Activated CD4-positive, alpha-beta T cell treated with anti-CD3 and anti-CD28 coated beads, Interleukin-2, amount 50 U/mL, for 48 hours (primary cell): ENCODE results near the gene GLP2R.

Source experiments
- DNase-seq, 2 experiments: peaks; one replicate each; pipeline ENCODE4 v3.0.0-alpha.2; 2020

GLP2R gene

GRCh38 chr17:9859781-9860180, 34.1 kb downstream of the GLP2R start:
- DNase-seq, result no peak

GRCh38 chr17:9860851-9861250, 35.1 kb downstream of the GLP2R start:
- DNase-seq, result no peak

- no peak for DNase-seq
These were observed 36.5 kb downstream of the GLP2R start for GRCh38 chr17:9862220-9862619.

- no peak for DNase-seq
These were observed 37.2 kb downstream of the GLP2R start for GRCh38 chr17:9862949-9863348.

GRCh38 chr17:9865586-9865985, 39.9 kb downstream of the GLP2R start:
- DNase-seq, result no peak

- no peak for DNase-seq
These were observed 42.8 kb downstream of the GLP2R start for GRCh38 chr17:9868552-9868951.

- DNase-seq, result no peak
These were observed 47.1 kb downstream of the GLP2R start for GRCh38 chr17:9872852-9873251.

- no peak for DNase-seq
These were observed 49.0 kb downstream of the GLP2R start for GRCh38 chr17:9874722-9875121.

- no peak for DNase-seq
These were observed 49.7 kb downstream of the GLP2R start for GRCh38 chr17:9875441-9875840.

- no peak for DNase-seq
These were observed 52.6 kb downstream of the GLP2R start for GRCh38 chr17:9878356-9878755.

GRCh38 chr17:9878786-9879525, 53.2 kb downstream of the GLP2R start:
- DNase-seq, result no peak

GRCh38 chr17:9880582-9880999, 54.9 kb downstream of the GLP2R start:
- DNase-seq, result no peak

- no peak for DNase-seq
These were observed 57.7 kb downstream of the GLP2R start for GRCh38 chr17:9883451-9883850.

GRCh38 chr17:9886141-9886930, 60.6 kb downstream of the GLP2R start:
- no peak for DNase-seq

- no peak for DNase-seq
These were observed 61.8 kb downstream of the GLP2R start for GRCh38 chr17:9887508-9887907.

GRCh38 chr17:9890124-9890523, 64.4 kb downstream of the GLP2R start:
- DNase-seq, result peak; percentile 4 to 16

- DNase-seq, result no peak
These were observed 67.8 kb downstream of the GLP2R start for GRCh38 chr17:9893411-9894012.

GRCh38 chr17:9894231-9894630, 68.5 kb downstream of the GLP2R start:
- DNase-seq, result no peak

GRCh38 chr17:9895923-9896322, 70.2 kb downstream of the GLP2R start:
- DNase-seq, result no peak

GRCh38 chr17:9897372-9897968, 71.7 kb downstream of the GLP2R start:
- no peak for DNase-seq

GRCh38 chr17:9898812-9899211, 73.1 kb downstream of the GLP2R start:
- DNase-seq, result no peak

- DNase-seq, result no peak
These were observed 73.7 kb downstream of the GLP2R start for GRCh38 chr17:9899280-9900043.
